ENCODE measurements around the gene USP30. TPM values are rescaled to one million over a fixed set of nuclear protein-coding genes. Genes with fewer than 3 reads are reported as not detected.
A peak's percentile ranks its signal among the peaks of the same experiment; 100 is the strongest.

The USP30 gene
- total and polyA plus RNA-seq, 7 experiments from 2014 or later: 7.8 to 15.7 (median 12.9) TPM

DNA sequence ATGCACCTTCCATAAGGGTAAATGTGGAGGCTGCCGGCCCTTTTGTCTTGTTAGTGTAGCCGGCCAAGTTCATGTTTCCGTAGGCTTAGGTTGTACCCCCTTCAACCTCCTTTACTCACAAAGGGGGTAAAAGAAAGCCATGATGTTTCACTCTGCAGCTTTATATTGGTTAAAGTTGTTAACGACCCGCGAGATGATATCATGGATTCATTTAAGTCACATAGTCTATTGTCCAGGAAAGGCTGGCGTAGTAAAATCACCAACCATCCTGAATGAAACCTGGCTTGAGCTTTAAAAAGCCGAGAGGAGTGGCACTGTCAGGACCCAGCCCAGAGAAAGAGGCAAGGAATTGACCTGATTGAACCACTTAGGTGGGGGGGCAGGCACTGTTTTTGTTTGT is 46.3 kb downstream of the USP30 start:
- Mint-ChIP-seq H3K36me3 (peaks cover 0 to 24% (median 4%) of the 10 kb centered on the region in 5 donors), H3K4me3 (peak overlapping the region; percentile 84 to 90 (median 88)), H3K27me3 (no peaks in the 10 kb centered on the region), H3K27ac (peak overlapping the region; percentile 22 to 88 (median 74)), H3K4me1 (peaks cover 21 to 39% (median 34%) of the 10 kb centered on the region in 7 donors), H3K9me3 (no peaks in the 10 kb centered on the region)
- ATAC-seq (no peak), DNase-seq (no peak)
- CTCF ChIA-PET: interaction anchor here (0.8 to 1.0 kb wide), 2 partner anchors 215 to 1995 kb away, joined by 3 to 4 read pairs; no protein-coding TSS in a partner anchor
- peak overlapping the region; percentile 71 for H3K4me3 ChIP-seq (ENCODE audit: low read length)
- peaks cover 0 to 23% (median 0%) of the 10 kb centered on the region in 3 experiments for H3K36me3 ChIP-seq (ENCODE audit: control insufficient read depth in 2 of 3, insufficient read depth in 3 of 3, low read length in 3 of 3)
- no peaks in the 10 kb centered on the region for H3K27me3 ChIP-seq (ENCODE audit: control insufficient read depth in 2 of 2, insufficient read depth in 2 of 2, low read length in 2 of 2)
- POLR2A ChIA-PET: interaction anchor here (1.0 to 1.2 kb wide), 4 partner anchors 12 to 240 kb away, joined by 3 to 7 read pairs (median 3); partner anchors contain the start of gene USP30
- peak overlapping the region; percentile 75 for H3K27ac ChIP-seq (ENCODE audit: low read depth, low read length)
- peaks cover 18% of the 10 kb centered on the region in 2 donors for H3K4me1 ChIP-seq (ENCODE audit: control insufficient read depth in 2 of 2, insufficient read depth in 2 of 2, low read length in 2 of 2)
- H3K9me3 ChIP-seq (ENCODE audit: control insufficient read depth in 2 of 3, low read length in 3 of 3): no peaks in the 10 kb centered on the region
- intact Hi-C loops (cut with micrococcal nuclease): loop anchor here (1.0 to 10.0 kb wide), 16 partner anchors 13 to 1516 kb away; partner anchors contain the start of genes FICD (in 2 of the 2), ANKRD13A (in 1 of the 2), CORO1C (in 1 of the 2) and GIT2 (in 1 of the 2)

DNA sequence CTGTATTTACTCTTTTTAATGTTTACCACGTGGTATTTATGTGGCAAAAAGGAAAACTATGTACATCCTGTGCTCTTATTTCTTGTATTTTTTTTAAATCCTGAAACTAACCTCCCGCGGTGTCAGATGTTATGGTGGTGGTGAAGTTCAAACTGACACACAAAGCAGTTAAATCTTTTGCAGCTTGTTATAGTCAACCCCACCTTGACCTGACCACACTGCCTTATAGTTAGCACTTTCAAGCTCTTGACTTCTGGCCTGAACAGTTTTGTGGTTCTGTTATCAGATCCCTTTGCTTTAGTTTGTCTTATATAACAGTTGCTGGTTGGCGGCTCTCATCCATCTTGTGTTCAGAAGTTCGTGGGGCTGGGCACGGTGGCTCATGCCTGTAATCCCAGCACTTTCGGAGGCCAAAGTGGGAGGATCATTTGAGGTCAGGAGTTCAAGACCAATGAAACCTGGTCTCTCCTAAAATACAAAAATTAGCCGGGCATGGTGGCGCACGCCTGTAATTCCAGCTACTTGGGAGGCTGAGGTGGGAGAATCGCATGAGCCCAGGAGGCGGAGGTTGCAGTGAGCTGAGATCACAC is 47.1 kb downstream of the USP30 start:
- Mint-ChIP-seq H3K9me3 (no peaks in the 10 kb centered on the region), H3K36me3 (peaks cover 0 to 28% (median 4%) of the 10 kb centered on the region in 5 donors), H3K4me1 (peaks cover 19 to 32% (median 26%) of the 10 kb centered on the region in 7 donors), H3K27ac (peak overlapping the region in 7 of 9 donors; percentile 10 to 85 (median 68)), H3K4me3 (peak overlapping the region; percentile 65 to 90 (median 87)), H3K27me3 (no peaks in the 10 kb centered on the region)
- ChIA-PET POLR2A (interaction anchor here (1.0 to 1.3 kb wide), 3 partner anchors 11 to 241 kb away, joined by 3 to 4 read pairs (median 3); partner anchors contain the start of gene USP30), CTCF (interaction anchor here (0.8 to 1.0 kb wide), 2 partner anchors 215 to 1994 kb away, joined by 3 to 4 read pairs; no protein-coding TSS in a partner anchor)
- no peaks in the 10 kb centered on the region for H3K9me3 ChIP-seq (ENCODE audit: control insufficient read depth in 2 of 3, low read length in 3 of 3)
- intact Hi-C loops (cut with micrococcal nuclease): loop anchor here (2.0 to 10.0 kb wide), 10 partner anchors 55 to 1515 kb away; partner anchors contain the start of genes ANKRD13A (in 1 of the 2), CORO1C (in 1 of the 2), FICD (in 1 of the 2) and GIT2 (in 1 of the 2)
- peaks cover 0 to 32% (median 0%) of the 10 kb centered on the region in 3 experiments for H3K36me3 ChIP-seq (ENCODE audit: control insufficient read depth in 2 of 3, insufficient read depth in 3 of 3, low read length in 3 of 3)
- ATAC-seq (no peak), DNase-seq (no peak)
- peaks cover 16% of the 10 kb centered on the region in 2 donors for H3K4me1 ChIP-seq (ENCODE audit: control insufficient read depth in 2 of 2, insufficient read depth in 2 of 2, low read length in 2 of 2)
- peak overlapping the region; percentile 71 for H3K4me3 ChIP-seq (ENCODE audit: low read length)
- H3K27me3 ChIP-seq (ENCODE audit: control insufficient read depth in 2 of 2, insufficient read depth in 2 of 2, low read length in 2 of 2): no peaks in the 10 kb centered on the region
- peak overlapping the region; percentile 75 for H3K27ac ChIP-seq (ENCODE audit: low read depth, low read length)

DNA sequence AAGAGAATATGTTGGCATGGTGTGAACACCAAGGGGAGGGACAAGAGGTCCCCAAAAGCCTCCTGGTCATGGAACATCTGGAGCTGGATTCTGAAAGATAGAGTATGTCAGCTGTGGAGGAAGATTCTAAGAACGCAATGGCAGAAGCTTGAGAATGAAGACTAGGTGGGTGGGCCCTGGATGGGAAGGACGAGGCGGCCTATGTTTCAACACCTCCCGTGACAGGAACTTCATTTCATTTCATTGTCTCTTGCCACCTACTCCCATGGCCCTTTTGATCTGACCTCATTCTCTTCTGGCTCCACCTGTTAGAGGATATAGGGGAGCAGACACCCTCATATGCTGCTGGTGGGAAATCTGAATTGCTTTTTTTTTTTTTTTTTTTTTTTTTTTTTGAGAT is 48.4 kb downstream of the USP30 start:
- no peak overlapping the region for H3K4me3 ChIP-seq (ENCODE audit: low read length)
- ATAC-seq (no peak), DNase-seq (no peak)
- Mint-ChIP-seq H3K9me3 (no peaks in the 10 kb centered on the region), H3K36me3 (peaks cover 0 to 33% (median 11%) of the 10 kb centered on the region in 5 donors), H3K4me3 (peak overlapping the region in 1 of 10 donors; percentile 84), H3K27ac (peak overlapping the region in 1 of 9 donors; percentile 19), H3K27me3 (no peaks in the 10 kb centered on the region), H3K4me1 (peaks cover 19 to 32% (median 26%) of the 10 kb centered on the region in 7 donors)
- H3K4me1 ChIP-seq (ENCODE audit: control insufficient read depth in 2 of 2, insufficient read depth in 2 of 2, low read length in 2 of 2): peaks cover 16% of the 10 kb centered on the region in 2 donors
- CTCF ChIA-PET: interaction anchor here (0.6 kb wide), 1 partner anchor 217 kb away, joined by 4 read pairs; no protein-coding TSS in a partner anchor
- no peaks in the 10 kb centered on the region for H3K9me3 ChIP-seq (ENCODE audit: control insufficient read depth in 2 of 3, low read length in 3 of 3)
- peaks cover 0 to 43% (median 0%) of the 10 kb centered on the region in 3 experiments for H3K36me3 ChIP-seq (ENCODE audit: control insufficient read depth in 2 of 3, insufficient read depth in 3 of 3, low read length in 3 of 3)
- no peak overlapping the region for H3K27ac ChIP-seq (ENCODE audit: low read depth, low read length)
- POLR2A ChIA-PET: interaction anchor here (0.6 to 1.3 kb wide), 2 partner anchors 9 to 53 kb away, joined by 3 to 4 read pairs; no protein-coding TSS in a partner anchor
- intact Hi-C loops (cut with micrococcal nuclease): no loop called here
- H3K27me3 ChIP-seq (ENCODE audit: control insufficient read depth in 2 of 2, insufficient read depth in 2 of 2, low read length in 2 of 2): no peaks in the 10 kb centered on the region

DNA sequence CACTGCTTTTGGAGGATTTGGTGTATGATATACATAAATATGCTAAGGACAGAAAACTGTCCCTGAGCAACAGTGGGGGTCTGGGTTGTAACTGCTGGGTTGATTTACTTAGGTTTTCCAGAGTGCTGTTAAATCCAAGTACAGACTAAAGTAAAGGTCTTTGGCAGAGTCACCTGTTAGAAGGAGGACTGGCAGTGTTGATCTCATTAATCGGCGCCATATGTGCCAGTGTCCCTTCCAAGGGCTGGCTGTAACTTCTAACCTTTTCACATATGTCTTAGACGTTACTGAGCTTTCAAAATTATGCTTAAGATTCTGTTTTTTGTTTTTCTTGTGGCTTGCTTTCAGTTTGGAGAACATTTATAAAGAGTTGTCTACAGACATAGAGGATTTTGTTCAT is 50.1 kb downstream of the USP30 start:
- Histone ChIP-seq H3K27me3 (ENCODE audit: control insufficient read depth in 2 of 2, insufficient read depth in 2 of 2, low read length in 2 of 2) (no peaks in the 10 kb centered on the region), H3K4me1 (ENCODE audit: control insufficient read depth in 2 of 2, insufficient read depth in 2 of 2, low read length in 2 of 2) (peaks cover 16% of the 10 kb centered on the region in 2 donors), H3K9me3 (ENCODE audit: control insufficient read depth in 2 of 3, low read length in 3 of 3) (no peaks in the 10 kb centered on the region), H3K36me3 (ENCODE audit: control insufficient read depth in 2 of 3, insufficient read depth in 3 of 3, low read length in 3 of 3) (peaks cover 0 to 53% (median 3%) of the 10 kb centered on the region in 3 experiments), H3K27ac (ENCODE audit: low read depth, low read length) (no peak overlapping the region), H3K4me3 (ENCODE audit: low read length) (no peak overlapping the region)
- Mint-ChIP-seq H3K4me1 (peaks cover 19 to 32% (median 26%) of the 10 kb centered on the region in 7 donors), H3K27ac (no peak overlapping the region), H3K36me3 (peaks cover 0 to 33% (median 13%) of the 10 kb centered on the region in 5 donors), H3K4me3 (no peak overlapping the region), H3K27me3 (no peaks in the 10 kb centered on the region), H3K9me3 (no peaks in the 10 kb centered on the region)
- CTCF ChIA-PET: no interaction called here
- POLR2A ChIA-PET: no interaction called here
- ATAC-seq (no peak), DNase-seq (no peak)
- intact Hi-C loops (cut with micrococcal nuclease): no loop called here

DNA sequence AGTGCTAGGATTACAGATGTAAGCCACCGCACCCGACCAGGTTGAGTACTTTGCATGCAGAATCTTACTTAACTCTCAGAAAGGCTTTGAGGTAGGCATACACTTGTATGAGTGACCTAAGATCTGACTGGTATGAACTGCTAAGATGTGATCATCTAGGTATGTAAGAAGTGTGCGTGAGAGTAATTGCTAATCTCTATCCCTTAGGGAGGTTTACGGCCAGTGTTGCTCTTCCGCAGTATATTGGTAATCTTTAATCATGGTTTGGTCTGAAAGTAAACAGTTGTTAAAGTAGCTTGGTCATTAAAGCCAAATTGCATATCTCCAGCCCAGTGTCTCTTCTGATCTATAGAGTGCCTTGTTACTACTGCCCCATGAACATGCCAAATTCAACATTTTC is 52.8 kb downstream of the USP30 start:
- Mint-ChIP-seq H3K4me3 (no peak overlapping the region), H3K27me3 (no peaks in the 10 kb centered on the region), H3K27ac (no peak overlapping the region), H3K36me3 (peaks cover 0 to 25% (median 21%) of the 10 kb centered on the region in 5 donors), H3K9me3 (no peaks in the 10 kb centered on the region), H3K4me1 (peaks cover 1 to 7% (median 7%) of the 10 kb centered on the region in 7 donors)
- ChIA-PET POLR2A (interaction anchor here (0.5 kb wide), 1 partner anchor 63 kb away, joined by 3 read pairs; no protein-coding TSS in a partner anchor), CTCF (interaction anchor here (0.6 kb wide), 1 partner anchor 113 kb away, joined by 3 read pairs; no protein-coding TSS in a partner anchor)
- Histone ChIP-seq H3K27ac (ENCODE audit: low read depth, low read length) (no peak overlapping the region), H3K9me3 (ENCODE audit: control insufficient read depth in 2 of 3, low read length in 3 of 3) (no peaks in the 10 kb centered on the region), H3K36me3 (ENCODE audit: control insufficient read depth in 2 of 3, insufficient read depth in 3 of 3, low read length in 3 of 3) (peaks cover 0 to 56% (median 3%) of the 10 kb centered on the region in 3 experiments), H3K27me3 (ENCODE audit: control insufficient read depth in 2 of 2, insufficient read depth in 2 of 2, low read length in 2 of 2) (no peaks in the 10 kb centered on the region), H3K4me3 (ENCODE audit: low read length) (no peak overlapping the region), H3K4me1 (ENCODE audit: control insufficient read depth in 2 of 2, insufficient read depth in 2 of 2, low read length in 2 of 2) (peaks cover 0 to under 1% of the 10 kb centered on the region in 2 donors)
- DNase-seq: no peak
- intact Hi-C loops (cut with micrococcal nuclease): no loop called here
- ATAC-seq: no peak

DNA sequence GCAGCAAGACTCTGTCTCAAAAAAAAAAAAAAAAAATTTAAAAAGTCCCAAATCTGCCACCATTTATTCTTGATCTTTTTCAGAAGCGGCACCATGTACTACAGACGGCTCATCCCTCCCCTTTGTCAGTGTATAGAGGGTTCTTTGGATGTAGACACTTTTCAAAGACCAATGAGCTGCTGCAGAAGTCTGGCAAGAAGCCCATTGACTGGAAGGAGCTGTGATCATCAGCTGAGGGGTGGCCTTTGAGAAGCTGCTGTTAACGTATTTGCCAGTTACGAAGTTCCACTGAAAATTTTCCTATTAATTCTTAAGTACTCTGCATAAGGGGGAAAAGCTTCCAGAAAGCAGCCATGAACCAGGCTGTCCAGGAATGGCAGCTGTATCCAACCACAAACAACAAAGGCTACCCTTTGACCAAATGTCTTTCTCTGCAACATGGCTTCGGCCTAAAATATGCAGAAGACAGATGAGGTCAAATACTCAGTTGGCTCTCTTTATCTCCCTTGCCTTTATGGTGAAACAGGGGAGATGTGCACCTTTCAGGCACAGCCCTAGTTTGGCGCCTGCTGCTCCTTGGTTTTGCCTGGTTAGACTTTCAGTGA is 57.5 kb downstream of the USP30 start:
- Mint-ChIP-seq H3K9me3 (no peaks in the 10 kb centered on the region), H3K4me3 (peak overlapping the region in 7 of 10 donors; percentile 61 to 88 (median 85)), H3K27me3 (no peaks in the 10 kb centered on the region), H3K4me1 (peaks cover under 1 to 35% (median 27%) of the 10 kb centered on the region in 7 donors), H3K36me3 (peaks cover 0 to 18% (median 13%) of the 10 kb centered on the region in 5 donors), H3K27ac (peak overlapping the region in 8 of 9 donors; percentile 39 to 90 (median 76))
- no peak for ATAC-seq
- Histone ChIP-seq H3K9me3 (ENCODE audit: control insufficient read depth in 2 of 3, low read length in 3 of 3) (no peaks in the 10 kb centered on the region), H3K27ac (ENCODE audit: low read depth, low read length) (peak overlapping the region; percentile 80), H3K36me3 (ENCODE audit: control insufficient read depth in 2 of 3, insufficient read depth in 3 of 3, low read length in 3 of 3) (peaks cover 0 to 25% (median 3%) of the 10 kb centered on the region in 3 experiments), H3K4me1 (ENCODE audit: control insufficient read depth in 2 of 2, insufficient read depth in 2 of 2, low read length in 2 of 2) (no peaks in the 10 kb centered on the region), H3K4me3 (ENCODE audit: low read length) (no peak overlapping the region), H3K27me3 (ENCODE audit: control insufficient read depth in 2 of 2, insufficient read depth in 2 of 2, low read length in 2 of 2) (no peaks in the 10 kb centered on the region)
- ChIA-PET CTCF (interaction anchor here (0.6 to 0.7 kb wide), 2 partner anchors 18 to 67 kb away, joined by 3 read pairs; no protein-coding TSS in a partner anchor), POLR2A (interaction anchor here (1.2 kb wide), 2 partner anchors 10 to 11 kb away, joined by 4 to 7 read pairs; no protein-coding TSS in a partner anchor)
- intact Hi-C loops (cut with micrococcal nuclease): loop anchor here (2.0 to 5.0 kb wide), 3 partner anchors 42 to 548 kb away; partner anchors contain the start of genes ISCU (in 1 of the 2) and SART3 (in 1 of the 2)
- DNase-seq: no peak

Data from naive thymus-derived CD4-positive, alpha-beta T cell (primary cell).